Tibial nerve (tissue), 4 donors: Measurements from ENCODE around the gene SEC11A. TPM values are rescaled to one million over a fixed set of nuclear protein-coding genes. Genes with fewer than 3 reads are reported as not detected.
"Not testable (repeated sequence)": the region's sequence is repeated elsewhere in the genome, so short reads cannot be mapped to it uniquely, and the experiment has no call there.

Experiments used
- DNase-seq, 2 donors: peaks; one replicate each; pipeline ENCODE4 v3.0.0-alpha.2; 2019; ENCODE audit warnings: low spot score in 2 of 2
- H3K27ac ChIP-seq, 4 donors: fragments of 200-600 bp; sonication (generic) in 3 of 4; one replicate each; pipeline ENCODE4 v1.5.1; 2017 to 2019; ENCODE audit warnings: mild to moderate bottlenecking in 1 of 4
- H3K27me3 ChIP-seq, 2 donors: fragments of 200-600 bp; sonication (generic) in 1 of 2; one replicate each; pipeline versions ENCODE4 v1.5.1 to v1.6.0; 2017 to 2019
- H3K36me3 ChIP-seq, 3 donors: fragments of 200-600 bp; sonication (generic); one replicate each; pipeline ENCODE4 v1.5.1; 2018 to 2019
- H3K4me1 ChIP-seq, 4 donors: fragments of 200-600 bp; sonication (generic) in 3 of 4; one replicate each; pipeline ENCODE4 v1.5.1; 2017 to 2019
- H3K4me3 ChIP-seq, 4 donors: fragments of 200-600 bp; sonication (generic) in 3 of 4; one replicate each; pipeline ENCODE4 v1.5.1; 2017 to 2019; ENCODE audit warnings: mild to moderate bottlenecking in 1 of 4, moderate library complexity in 1 of 4
- H3K9me3 ChIP-seq, 4 donors: fragments of 200-600 bp; sonication (generic) in 3 of 4; one replicate each; pipeline ENCODE4 v1.5.1; 2017 to 2019
- EP300 ChIP-seq, 2 donors: sonication (generic); formaldehyde crosslinking; IDR thresholded peaks; one replicate each; pipeline ENCODE4 v1.6.1; 2017; ENCODE audit warnings: antibody characterized with exemption in 2 of 2, mild to moderate bottlenecking in 1 of 2
- POLR2A ChIP-seq, 2 donors: fragments of 450-650 bp; IDR thresholded peaks; one replicate each; pipeline ENCODE4 v1.6.1; 2017; ENCODE audit warnings: antibody characterized with exemption in 2 of 2, mild to moderate bottlenecking in 2 of 2, moderate library complexity in 2 of 2
- WGBS, 2 donors: methylation state at CpG; one replicate each; pipeline ENCODE4 v1.1.5; 2018; 5-methylcytosine and 5-hydroxymethylcytosine counted together
- total RNA-seq, 4 donors: library from RNA; depleted of rRNA; stranded (reverse); fragments of >200 nt; gene quantifications; one replicate each; pipeline ENCODE4 v1.1.0, GENCODE V29; 2016
- TF ChIP-seq, protein P1 (sequence below), 5 experiments: fragments of 200-600 bp in 3 of 5; fragments of 450-650 bp in 2 of 5; sonication (generic) in 3 of 5; IDR thresholded peaks; one replicate each; pipeline ENCODE4 v1.5.1; 2016 to 2019; ENCODE audit warnings: antibody characterized with exemption in 5 of 5, mild to moderate bottlenecking in 3 of 5, moderate library complexity in 2 of 5

The SEC11A gene
- total RNA-seq, 4 donors from 2014 or later: 88.2 to 132 (median 119) TPM

DNA sequence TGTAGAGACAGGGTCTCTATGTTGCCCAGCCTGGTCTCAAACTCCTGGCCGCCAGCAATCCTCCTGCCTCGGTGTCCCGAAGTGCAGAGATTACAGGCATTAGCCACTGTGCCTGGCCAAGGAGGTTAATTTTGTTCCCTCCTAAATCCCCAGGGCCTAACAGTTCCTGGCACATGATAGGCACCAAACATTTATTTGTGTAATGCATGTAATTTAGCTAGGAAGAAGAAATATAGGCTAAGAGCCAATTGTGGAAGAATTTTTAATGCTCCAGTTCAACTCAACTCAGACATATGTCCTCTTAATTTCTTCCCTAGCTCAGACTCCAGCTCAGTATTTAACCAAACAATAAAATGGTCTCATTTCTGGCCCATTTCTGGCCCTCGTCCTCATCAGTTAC lies 24.8 kb upstream of the SEC11A start:
- H3K27me3 ChIP-seq: no peaks in the 10 kb centered on the region
- 87 to 90% methylated on average over 4 of the region's 4 CpGs for WGBS, 2 donors
- TF ChIP-seq, protein P1, sequence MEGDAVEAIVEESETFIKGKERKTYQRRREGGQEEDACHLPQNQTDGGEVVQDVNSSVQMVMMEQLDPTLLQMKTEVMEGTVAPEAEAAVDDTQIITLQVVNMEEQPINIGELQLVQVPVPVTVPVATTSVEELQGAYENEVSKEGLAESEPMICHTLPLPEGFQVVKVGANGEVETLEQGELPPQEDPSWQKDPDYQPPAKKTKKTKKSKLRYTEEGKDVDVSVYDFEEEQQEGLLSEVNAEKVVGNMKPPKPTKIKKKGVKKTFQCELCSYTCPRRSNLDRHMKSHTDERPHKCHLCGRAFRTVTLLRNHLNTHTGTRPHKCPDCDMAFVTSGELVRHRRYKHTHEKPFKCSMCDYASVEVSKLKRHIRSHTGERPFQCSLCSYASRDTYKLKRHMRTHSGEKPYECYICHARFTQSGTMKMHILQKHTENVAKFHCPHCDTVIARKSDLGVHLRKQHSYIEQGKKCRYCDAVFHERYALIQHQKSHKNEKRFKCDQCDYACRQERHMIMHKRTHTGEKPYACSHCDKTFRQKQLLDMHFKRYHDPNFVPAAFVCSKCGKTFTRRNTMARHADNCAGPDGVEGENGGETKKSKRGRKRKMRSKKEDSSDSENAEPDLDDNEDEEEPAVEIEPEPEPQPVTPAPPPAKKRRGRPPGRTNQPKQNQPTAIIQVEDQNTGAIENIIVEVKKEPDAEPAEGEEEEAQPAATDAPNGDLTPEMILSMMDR (IDR thresholded peaks at IDR 0.05): no peak
- TF ChIP-seq POLR2A (IDR thresholded peaks at IDR 0.05) (no peak), EP300 (IDR thresholded peaks at IDR 0.05) (no peak)
- peaks cover 0 to 22% (median 3%) of the 10 kb centered on the region in 4 donors for H3K4me1 ChIP-seq
- H3K27ac ChIP-seq: no peak overlapping the region
- no peak for DNase-seq
- no peaks in the 10 kb centered on the region for H3K9me3 ChIP-seq
- H3K36me3 ChIP-seq: no peaks in the 10 kb centered on the region
- no peak overlapping the region for H3K4me3 ChIP-seq

DNA sequence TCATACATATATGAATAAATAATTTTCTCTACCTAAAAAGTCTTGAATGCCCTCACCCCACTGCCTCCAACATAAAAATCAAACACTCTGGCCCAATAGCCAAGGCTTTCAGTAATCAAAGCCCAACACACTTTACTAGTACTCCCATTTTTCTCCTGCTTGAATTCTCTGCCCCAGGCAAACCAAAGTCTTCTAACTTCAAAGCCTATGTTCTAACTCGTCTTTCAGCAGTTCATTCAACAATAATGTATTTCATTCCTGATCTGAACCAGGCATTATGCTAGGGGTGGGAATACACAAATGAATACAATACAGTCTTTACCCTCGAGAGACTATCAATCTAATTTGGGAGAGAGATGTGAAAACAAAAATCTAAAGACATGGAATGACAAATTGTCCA lies 21.1 kb upstream of the SEC11A start:
- no peak for TF ChIP-seq POLR2A (IDR thresholded peaks at IDR 0.05)
- TF ChIP-seq, protein P1 (IDR thresholded peaks at IDR 0.05): no peak
- no peak for TF ChIP-seq EP300 (IDR thresholded peaks at IDR 0.05)
- Histone ChIP-seq H3K36me3 (no peaks in the 10 kb centered on the region), H3K4me3 (no peak overlapping the region), H3K27ac (no peak overlapping the region), H3K4me1 (peaks cover 0 to 17% (median 8%) of the 10 kb centered on the region in 4 donors), H3K9me3 (no peaks in the 10 kb centered on the region), H3K27me3 (no peaks in the 10 kb centered on the region)
- DNase-seq: no peak
- WGBS, 2 donors: 38 to 44% methylated on average over 2 of the region's 2 CpGs

GRCh38 chr15:84736375-84736774 lies 20.4 kb upstream of the SEC11A start:
- TF ChIP-seq EP300 (IDR thresholded peaks at IDR 0.05): no peak
- no peak for TF ChIP-seq POLR2A (IDR thresholded peaks at IDR 0.05)
- TF ChIP-seq, protein P1 (IDR thresholded peaks at IDR 0.05): no peak
- WGBS, 2 donors: 91 to 92% methylated on average over 5 of the region's 5 CpGs
- Histone ChIP-seq H3K4me1 (peaks cover 0 to 17% (median 8%) of the 10 kb centered on the region in 4 donors), H3K9me3 (no peaks in the 10 kb centered on the region), H3K36me3 (no peaks in the 10 kb centered on the region), H3K4me3 (no peak overlapping the region), H3K27ac (no peak overlapping the region), H3K27me3 (no peaks in the 10 kb centered on the region)
- no peak for DNase-seq

- Histone ChIP-seq H3K27ac (peak overlapping the region in 2 of 4 donors; percentile 18 to 68), H3K4me1 (peaks cover 0 to 17% (median 8%) of the 10 kb centered on the region in 4 donors)
- H3K4me3 ChIP-seq, DNase-seq, H3K27me3 ChIP-seq, H3K9me3 ChIP-seq, H3K36me3 ChIP-seq: not testable (repeated sequence)
- 68 to 72% methylated on average over 9 of the region's 9 CpGs for WGBS, 2 donors
Measured at GRCh38 chr15:84735480-84736061, 19.6 kb upstream of the SEC11A start.

GRCh38 chr15:84734794-84735479 lies 19.0 kb upstream of the SEC11A start:
- Histone ChIP-seq H3K27ac (peak overlapping the region in 2 of 4 donors; percentile 18 to 68), H3K36me3 (no peaks in the 10 kb centered on the region), H3K4me3 (no peak overlapping the region), H3K9me3 (no peaks in the 10 kb centered on the region), H3K4me1 (peaks cover 0 to 17% (median 6%) of the 10 kb centered on the region in 4 donors), H3K27me3 (no peaks in the 10 kb centered on the region)
- DNase-seq: peak in 1 of 2 donors; percentile 33
- TF ChIP-seq EP300 (IDR thresholded peaks at IDR 0.05) (peak in 1 of 2 donors; percentile 25), POLR2A (IDR thresholded peaks at IDR 0.05) (no peak)
- 34 to 46% methylated on average over 7 of the region's 7 CpGs for WGBS, 2 donors

DNA sequence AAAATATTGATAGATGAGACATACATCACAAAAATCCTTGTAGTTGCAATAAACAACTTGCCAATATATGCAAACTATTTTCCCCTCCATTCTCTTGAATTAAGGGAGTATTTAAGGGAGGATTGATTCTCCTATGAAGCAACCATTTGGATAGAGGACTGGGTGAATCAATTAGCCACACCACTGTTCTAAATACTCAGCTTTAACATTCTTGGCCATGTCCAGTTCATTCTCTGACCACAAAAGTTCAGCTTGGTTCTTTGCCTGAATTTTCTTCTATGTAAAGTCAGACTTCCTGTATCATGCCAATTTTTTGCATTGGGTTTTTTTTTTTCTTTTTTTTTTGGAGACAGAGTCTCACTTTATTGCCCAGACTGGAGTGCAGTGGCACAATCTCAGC lies 15.8 kb upstream of the SEC11A start:
- Histone ChIP-seq H3K36me3 (no peaks in the 10 kb centered on the region), H3K9me3 (no peaks in the 10 kb centered on the region), H3K4me3 (no peak overlapping the region), H3K27ac (no peak overlapping the region), H3K4me1 (peaks cover 0 to 17% (median 6%) of the 10 kb centered on the region in 4 donors), H3K27me3 (no peaks in the 10 kb centered on the region)
- DNase-seq: no peak
- no peak for TF ChIP-seq POLR2A (IDR thresholded peaks at IDR 0.05)
